Adrenal gland (tissue), 5 donors: ENCODE data around the gene GPHN.

Experiments
- POLR2A ChIP-seq, 2 donors: fragments of 450-650 bp; IDR thresholded peaks; one replicate each; pipeline ENCODE4 v1.6.1; 2017; ENCODE audit warnings: antibody characterized with exemption in 2 of 2, mild to moderate bottlenecking in 2 of 2, moderate library complexity in 1 of 2
- TF ChIP-seq, protein P1 (sequence below), 6 experiments: fragments of 450-650 bp in 4 of 6; fragments of 200-600 bp in 2 of 6; sonication (generic) in 1 of 6; IDR thresholded peaks; 1 replicate in 5 of 6; 2 replicates in 1 of 6; pipeline versions ENCODE4 v1.5.1 to v1.8.0; 2016 to 2021; ENCODE audit warnings: antibody characterized with exemption in 6 of 6, mild to moderate bottlenecking in 2 of 6, moderate library complexity in 1 of 6
- donor health status: DM: no; HTN: no; CAD: no.

DNA sequence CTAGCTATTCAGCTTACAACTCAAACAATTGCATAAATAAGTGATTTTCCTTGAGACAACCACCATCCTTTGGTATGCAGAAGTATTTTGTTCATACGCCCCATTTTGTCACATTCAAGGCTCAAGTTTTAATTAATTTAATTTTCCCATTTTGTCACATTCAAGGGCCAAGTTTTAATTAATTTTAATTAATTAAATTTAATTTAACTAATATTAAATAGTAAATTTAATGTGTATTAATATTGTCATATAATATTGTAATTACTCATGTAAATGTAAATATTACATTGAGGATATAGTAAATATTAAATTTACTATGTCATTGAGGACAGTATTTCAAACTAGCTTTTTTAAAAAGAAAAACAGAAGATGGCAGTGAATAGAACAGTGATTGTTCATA, 464.5 kb downstream of the GPHN start:
- TF ChIP-seq, protein P1, sequence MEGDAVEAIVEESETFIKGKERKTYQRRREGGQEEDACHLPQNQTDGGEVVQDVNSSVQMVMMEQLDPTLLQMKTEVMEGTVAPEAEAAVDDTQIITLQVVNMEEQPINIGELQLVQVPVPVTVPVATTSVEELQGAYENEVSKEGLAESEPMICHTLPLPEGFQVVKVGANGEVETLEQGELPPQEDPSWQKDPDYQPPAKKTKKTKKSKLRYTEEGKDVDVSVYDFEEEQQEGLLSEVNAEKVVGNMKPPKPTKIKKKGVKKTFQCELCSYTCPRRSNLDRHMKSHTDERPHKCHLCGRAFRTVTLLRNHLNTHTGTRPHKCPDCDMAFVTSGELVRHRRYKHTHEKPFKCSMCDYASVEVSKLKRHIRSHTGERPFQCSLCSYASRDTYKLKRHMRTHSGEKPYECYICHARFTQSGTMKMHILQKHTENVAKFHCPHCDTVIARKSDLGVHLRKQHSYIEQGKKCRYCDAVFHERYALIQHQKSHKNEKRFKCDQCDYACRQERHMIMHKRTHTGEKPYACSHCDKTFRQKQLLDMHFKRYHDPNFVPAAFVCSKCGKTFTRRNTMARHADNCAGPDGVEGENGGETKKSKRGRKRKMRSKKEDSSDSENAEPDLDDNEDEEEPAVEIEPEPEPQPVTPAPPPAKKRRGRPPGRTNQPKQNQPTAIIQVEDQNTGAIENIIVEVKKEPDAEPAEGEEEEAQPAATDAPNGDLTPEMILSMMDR (IDR thresholded peaks at IDR 0.05): no peak
- no peak for TF ChIP-seq POLR2A (IDR thresholded peaks at IDR 0.05)
